HG02763 (cell line): ENCODE results near the gene MESP1.
"Not testable (repeated sequence)": the region's sequence is repeated elsewhere in the genome, so short reads cannot be mapped to it uniquely, and the experiment has no call there.

Source experiments
- ATAC-seq: cut with Tn5 transposase; IDR thresholded peaks from one replicate; pipeline ENCODE4 v1.9.1; 2021; ENCODE audit warnings: mild to moderate bottlenecking, moderate library complexity; ENCODE audit not compliant: unreplicated experiment

The MESP1 gene, protein sequence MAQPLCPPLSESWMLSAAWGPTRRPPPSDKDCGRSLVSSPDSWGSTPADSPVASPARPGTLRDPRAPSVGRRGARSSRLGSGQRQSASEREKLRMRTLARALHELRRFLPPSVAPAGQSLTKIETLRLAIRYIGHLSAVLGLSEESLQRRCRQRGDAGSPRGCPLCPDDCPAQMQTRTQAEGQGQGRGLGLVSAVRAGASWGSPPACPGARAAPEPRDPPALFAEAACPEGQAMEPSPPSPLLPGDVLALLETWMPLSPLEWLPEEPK

DNA sequence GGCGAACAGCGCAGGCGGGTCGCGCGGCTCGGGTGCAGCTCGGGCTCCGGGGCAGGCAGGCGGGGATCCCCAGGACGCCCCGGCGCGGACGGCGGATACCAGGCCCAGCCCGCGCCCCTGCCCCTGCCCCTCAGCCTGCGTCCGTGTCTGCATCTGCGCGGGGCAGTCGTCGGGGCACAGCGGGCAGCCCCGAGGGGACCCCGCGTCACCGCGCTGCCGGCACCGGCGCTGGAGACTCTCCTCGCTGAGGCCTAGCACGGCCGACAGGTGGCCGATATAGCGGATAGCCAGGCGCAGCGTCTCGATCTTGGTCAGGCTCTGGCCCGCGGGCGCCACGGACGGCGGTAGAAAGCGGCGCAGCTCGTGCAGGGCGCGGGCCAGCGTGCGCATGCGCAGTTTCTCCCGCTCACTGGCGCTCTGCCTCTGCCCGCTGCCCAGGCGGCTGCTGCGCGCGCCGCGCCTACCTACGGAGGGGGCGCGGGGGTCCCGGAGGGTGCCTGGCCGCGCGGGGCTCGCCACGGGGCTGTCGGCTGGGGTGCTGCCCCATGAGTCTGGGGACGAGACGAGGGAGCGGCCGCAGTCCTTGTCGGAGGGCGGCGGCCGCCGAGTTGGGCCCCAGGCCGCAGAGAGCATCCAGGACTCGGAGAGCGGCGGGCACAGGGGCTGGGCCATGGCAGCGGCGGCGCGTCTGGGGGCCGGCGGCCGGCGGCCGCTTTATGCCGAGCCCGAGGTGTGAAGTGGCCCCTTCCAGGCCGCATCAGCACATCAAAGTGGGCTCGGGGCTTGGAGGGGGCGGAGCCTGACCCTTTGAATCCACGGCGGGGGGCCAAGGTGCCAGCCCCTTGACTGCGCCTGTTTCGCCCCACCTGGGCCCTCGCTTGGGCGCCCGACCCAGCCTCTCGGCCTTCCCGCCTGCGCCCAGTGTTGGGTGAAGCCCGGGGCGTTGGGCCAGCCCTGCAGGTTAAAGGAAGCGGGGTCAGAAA lies at the start of gene MESP1:
Gene MESP1, minus strand, starts transcription at position 690 of the 983 bp plus-strand sequence. Its CDS starts 18 bp downstream, at position 672.
- peak; percentile 86 for ATAC-seq

DNA sequence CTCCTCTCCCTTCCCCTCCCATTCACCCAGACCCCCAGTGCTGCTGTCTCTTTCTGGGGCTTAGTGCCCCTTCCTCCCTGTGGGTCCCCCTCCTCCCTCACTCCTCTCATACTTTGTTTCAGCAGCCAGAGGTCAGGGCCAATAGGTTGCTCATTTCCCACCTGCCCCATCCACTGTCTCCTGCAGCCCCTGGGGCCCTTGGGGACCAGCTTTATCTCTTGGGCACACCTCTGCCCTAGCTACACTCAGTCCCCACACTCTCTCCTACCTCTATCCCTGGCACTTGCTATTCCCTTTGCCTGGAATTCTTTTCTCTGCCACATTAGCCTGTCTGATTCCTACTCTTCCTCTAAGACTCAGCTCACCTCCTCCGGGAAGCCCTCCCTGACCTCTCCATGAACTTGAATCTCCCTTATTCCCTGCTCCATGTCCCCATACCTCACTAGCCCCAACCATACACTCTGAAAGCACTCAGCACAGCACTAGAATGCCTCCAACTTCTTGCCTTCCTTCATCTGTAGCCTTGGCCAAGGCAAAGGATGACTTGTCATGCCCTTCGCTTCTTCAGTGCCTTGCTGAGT lies 49.0 kb upstream of the MESP1 start:
- no peak for ATAC-seq

DNA sequence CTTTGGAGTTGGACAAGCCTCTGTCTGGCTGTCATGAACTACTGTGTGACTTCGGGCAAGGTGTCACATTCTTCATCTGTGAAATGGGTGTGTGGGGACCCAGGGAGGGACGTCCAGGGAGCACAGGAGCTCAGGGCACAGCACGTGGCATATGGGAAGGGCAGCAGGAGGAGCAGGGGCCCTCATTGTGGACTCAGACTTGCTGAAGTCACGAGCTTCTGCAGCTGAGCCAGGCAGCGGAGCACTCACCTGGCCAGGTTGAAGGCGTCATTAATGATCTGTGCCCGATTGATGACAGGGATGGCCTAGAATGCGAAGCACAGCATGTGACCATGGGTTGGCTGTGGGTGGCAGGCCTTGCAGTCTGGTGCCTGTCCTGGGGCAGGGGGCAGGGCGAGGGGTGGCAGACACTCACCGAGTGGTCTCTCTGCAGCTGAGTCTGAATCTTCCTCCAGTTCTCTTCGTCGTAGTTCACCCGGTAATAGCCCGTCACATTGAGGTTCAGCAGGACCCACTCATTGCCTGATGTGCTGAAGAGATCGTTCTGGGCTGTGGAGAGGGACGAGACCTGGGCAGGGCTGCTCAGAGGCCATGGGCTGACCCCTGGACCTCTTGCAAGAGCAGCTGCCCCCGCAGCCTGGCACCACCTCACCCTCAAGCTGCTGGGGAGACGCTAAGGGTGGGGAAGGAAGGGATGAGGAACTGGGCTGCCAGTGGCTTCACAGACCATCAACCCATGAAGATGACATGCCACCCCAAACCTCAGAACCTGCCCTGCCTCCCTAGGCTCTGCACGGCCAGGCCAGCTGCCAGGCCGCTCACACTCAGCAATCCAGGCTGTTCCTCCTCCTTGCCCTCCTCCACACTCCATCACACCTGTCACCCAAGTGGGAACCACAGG lies 48.2 kb upstream of the MESP1 start:
- no peak for ATAC-seq

DNA sequence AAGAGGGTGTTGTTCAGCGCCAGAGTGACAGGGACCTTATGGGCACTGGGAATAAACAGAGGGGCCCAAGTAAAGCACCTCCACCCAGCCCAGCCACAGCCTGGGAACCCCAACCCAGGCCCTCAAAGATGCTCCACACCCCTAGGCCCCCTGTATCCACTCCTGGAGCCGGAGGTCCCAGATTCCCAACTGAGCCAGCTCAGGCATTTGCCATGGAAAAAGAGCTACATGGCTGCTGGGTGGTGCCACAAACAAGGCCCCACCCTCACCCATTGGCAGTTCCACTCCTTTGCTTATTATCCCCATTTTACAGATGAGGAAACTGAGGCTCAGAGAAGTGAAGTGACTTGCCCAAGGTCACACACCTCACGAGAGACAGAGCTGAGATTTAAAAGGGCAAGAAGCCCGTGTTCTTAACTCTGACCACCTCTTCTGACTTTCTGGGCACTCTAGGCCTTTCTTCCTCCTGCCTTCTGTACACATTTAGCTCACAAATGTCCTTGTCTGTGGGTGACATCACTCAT lies 46.7 kb upstream of the MESP1 start:
- no peak for ATAC-seq

DNA sequence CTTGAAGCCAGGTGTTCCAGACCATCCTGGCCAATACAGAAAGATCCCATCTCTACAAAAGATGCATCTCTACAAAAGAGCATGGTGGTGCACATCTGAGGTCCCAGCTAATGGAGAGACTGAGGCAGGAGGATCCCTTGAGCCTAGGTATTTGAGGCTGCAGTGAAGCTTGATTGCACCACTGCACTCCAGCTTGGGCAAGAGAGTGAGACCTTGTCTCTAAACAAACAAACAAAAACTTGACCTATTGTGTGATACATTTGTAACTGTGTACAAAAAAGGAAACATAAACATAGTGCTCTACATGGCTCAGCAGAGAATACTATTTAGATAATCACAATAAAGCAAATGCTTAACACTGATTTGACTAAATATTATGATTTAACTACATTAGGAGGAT lies 44.9 kb upstream of the MESP1 start:
- ATAC-seq: no peak

DNA sequence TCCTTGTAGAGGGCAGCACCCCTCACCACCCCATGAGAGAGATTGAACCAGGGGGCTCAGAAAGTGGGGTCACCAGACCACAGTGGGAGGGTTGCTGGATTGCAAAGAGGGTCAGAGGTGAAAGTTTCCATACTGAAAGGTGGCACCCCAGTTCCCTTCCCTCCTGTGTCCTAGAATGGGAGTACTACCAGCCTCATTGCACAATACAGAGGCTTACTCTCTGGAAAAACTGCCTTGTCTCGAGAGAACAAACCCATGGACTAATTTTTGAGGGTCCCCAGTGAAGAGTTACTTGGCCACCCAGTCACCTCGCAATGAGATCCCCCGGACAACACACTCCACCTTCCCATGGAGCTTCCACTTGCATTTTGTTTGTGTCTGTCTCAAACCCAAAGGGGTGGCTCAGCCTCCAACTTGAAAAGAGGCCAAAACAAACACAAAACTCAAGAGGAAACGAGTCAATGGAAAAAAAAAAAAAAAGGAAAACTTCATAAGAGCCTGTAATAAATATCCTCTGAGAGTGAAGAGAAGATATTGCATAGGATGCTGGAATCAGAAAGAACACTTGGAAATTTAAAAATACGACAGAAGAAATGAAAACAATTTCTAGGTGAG lies 43.7 kb upstream of the MESP1 start:
- no peak for ATAC-seq

DNA sequence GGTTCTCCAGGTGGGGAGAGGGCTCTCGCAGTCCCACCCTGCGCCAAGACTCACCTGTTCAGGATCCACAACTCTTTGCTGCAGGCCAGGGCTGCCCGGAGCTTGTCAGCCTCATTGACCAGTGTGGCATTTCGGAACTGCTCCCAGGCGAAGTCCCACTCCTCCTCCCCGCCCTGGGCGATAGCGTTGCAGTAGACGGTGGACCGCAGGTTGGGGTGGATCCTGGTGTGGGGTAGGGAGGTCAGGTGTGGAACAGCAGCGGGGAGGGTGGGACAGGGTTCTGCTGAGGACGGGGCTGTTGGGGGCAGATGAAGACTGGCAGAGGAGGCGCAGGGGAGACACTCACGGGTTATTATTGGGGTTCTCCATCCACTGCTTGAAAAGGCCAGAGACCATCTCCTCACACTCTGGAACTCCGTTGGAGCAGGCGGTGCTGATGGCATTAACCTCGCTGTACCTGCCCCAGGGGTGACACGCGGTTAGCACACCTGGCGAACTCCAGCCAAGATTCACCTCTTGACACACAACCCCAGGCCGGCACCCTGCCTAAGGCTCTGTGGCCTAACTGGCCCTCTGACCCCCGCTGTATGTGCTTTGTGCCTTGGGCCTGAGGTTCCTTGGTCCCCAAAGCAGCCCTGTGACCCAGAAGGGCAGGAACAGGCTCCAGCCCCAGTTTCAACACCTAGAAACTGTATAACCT lies 41.2 kb upstream of the MESP1 start:
- ATAC-seq: no peak

DNA sequence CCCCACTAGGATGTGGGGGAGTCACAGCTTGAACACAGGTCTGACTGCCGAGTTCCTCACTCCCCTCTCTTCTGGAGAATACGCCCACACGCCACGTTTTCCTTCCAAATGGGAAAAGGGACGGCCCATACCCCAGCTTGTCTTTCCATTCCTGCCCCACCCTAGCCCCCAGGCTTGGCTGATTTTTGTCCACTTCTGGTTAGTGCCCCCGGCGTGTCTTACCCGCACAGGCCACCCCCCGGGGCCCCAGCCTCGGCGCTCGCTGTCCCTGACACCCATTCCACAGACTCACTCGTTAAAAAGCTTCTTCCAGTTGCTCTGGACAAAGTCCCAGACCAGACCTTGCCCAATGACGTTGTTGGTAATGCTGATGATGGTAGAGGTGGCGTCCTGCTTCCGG lies 39.6 kb upstream of the MESP1 start:
- no peak for ATAC-seq

DNA sequence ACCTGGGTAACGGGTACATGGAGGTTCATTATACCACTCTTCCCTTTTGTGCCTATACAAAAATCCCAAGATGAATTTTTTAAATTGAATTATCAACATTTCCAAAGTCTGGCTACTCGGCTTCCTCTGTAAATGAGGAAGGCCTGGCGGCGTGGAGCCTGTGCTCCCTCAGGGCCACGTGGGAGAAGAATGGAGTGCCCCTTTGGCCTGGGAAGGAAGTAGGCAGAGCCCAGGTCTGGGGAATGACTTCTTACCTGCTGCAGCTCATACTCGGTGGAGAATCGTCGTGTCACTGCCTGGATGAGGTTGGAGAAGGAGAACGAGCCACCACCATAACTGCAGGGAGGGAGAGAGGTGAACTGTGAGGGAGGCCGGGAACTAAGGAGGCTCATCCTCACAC lies 39.2 kb upstream of the MESP1 start:
- no peak for ATAC-seq

DNA sequence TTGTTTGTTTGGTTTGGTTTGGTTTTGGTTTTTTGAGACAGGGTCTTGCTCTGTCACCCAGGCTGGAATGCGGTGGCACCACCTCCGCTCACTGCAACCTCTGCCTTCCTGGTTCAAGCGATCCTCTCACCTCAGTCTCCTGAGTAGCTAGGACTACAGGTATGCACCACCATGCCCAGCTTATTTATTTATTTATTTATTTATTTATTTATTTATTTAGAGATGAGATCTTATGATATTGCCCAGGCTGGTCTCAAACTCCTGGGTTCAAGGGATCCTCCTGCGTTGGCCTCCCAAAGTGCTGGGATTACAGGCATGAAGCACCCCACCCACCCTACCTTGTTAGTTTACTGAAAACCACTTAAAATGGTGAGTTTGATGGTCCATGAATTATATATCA lies 37.5 kb upstream of the MESP1 start:
- ATAC-seq: not testable (repeated sequence)

DNA sequence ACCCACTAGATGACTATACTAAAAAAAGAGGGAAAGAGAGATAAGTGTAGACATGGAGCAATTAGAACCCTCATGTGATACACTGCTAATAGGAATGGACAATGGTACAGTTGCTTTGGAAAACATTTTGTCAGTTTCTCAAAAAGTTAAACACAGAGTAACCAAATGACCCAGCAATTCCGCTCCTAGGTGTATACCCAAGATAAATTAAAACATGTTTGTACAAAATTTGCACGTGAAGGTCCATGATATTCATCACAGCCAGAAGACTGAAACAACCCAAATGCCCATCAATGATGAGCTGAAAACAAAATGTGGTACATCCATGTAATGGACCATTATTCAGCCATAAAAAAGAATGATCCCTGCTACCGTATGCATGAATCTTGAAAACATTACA lies 36.9 kb upstream of the MESP1 start:
- no peak for ATAC-seq

DNA sequence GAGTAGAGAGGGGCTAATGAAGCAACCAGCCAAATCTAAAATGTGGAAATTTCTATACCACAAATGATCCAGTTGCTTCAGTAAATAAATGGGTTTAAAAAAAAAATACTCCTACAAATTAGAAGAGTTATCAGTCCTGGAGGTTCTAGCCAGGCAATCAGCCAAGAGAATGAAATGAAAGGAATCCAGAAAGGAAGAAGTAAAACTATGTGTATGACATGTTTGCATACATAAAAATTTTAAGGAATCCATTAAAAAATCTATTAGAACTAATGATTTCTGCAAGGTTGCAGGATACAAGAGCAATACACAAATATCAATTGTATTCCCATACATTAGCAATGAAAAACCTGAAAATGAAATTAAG lies 34.7 kb upstream of the MESP1 start:
- ATAC-seq: no peak

DNA sequence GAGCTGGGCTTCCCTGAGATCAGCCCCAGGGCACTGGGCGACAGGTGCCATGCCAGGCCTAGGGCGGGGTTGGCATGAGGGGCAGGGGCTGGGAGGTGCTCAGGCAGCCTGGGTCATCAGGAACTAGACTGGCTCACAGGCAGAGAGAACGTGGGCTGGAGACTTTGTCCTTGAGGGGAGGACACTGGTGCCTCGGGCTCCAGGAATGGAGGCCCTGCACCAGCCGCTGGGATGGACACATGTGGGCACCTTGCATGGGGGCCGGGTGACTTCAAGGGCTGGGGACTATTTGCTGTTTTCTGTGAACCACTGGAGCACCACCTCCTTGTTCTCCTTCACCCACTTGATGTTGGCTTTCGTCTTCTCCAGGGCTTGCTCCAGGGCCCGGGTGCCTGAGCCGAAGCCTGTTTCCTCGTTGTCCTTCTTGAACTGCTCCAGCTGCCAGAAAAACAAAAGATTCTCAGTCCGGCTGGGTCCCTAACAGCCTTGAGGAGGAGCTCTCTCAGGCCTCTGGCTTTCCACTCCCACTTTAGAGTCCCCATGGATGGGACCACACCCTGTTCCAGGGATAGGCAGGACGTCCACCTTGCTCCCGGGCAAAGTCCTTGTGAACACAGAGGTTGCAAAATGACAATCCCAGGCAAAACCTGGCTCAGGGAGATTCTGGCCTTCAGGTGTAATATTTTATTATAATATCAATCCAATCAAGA lies 34.2 kb upstream of the MESP1 start:
- no peak for ATAC-seq

DNA sequence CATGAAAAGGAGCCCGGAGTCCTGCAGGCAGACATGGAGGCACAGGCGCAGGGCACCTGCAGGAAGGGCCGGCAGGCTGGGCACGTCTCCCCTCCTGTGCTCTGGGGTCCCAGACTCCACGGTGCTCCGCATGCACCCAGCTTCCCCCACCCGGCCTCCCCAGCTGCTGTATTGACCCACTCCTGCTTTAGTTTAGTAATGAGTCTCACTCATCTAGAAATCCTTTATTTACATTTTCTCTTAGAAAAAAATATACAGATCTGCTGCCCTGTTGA lies 33.6 kb upstream of the MESP1 start:
- no peak for ATAC-seq

DNA sequence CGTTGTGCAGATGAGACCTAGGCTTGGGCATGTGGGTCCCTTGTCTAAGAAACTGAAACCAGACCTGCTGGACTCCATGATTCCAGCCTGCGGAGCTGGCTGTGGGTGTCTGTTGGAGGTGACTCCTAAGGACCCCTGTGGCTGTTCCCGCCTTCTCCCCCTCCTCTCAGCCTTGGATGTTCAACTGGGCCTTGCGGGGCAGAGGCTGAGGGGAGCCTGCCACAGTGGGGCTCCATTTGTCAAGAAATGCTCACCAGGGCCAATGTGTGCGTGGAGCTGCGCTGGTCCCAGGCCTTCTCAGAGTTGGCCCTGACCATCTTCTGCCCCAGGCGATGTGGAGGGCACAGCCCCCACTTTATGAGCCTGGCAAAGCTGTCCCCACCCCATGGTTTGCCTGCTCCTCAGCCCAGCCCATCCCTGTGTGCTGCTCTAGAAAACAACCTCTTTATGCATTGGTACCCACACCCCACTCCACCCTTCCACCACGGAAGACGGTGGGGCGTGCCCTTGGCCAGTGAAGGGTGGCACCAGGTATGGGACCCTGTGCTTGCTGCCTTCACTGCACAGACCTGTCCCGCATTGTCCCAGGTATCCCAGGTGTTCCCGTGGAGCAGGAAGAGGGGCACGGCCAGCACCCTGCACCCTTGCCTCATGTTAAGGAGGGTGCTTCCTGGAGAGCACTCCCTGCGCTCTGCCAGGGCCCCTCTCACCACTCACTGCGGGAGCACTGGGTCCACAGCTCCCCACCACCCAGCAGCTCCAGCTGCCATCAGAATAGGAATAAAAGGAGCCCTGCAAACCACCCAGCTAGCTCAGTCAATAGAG lies 33.0 kb upstream of the MESP1 start:
- no peak for ATAC-seq

DNA sequence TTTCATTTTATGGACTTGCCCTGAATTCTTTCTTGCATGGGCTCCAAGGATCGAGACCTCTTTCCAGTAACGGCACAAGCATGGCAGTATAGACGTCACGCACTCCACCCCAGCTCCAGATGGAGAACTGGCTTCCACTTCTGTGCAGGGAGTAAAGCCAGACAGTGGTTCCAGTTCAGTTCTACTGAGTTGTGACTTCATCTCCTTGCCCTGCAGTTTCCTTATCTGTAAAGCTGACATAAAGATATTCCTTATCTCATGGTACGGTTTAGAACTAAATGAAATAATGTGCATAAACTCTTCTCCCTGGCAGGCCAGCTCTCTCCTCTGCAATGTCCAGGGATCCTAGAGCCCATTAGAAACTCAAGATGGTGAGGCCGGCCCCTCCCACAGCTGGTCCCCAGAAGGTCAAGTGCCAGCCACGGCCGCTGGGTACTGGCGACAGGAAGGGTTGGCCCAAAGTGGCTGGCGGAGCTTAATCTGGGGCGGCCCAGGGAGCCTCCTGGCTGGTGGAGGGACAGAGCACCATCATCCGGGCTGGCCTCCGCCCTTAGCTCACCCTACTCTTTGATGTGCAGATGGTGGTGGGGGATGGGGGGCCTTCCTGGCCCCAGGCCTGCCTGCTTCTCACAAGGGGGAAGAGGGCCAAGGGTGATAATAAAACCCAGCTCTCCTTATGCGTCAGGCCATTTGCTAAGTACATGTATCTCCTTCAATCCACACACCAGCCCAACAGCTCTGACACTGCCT lies 32.2 kb upstream of the MESP1 start:
- ATAC-seq: no peak

DNA sequence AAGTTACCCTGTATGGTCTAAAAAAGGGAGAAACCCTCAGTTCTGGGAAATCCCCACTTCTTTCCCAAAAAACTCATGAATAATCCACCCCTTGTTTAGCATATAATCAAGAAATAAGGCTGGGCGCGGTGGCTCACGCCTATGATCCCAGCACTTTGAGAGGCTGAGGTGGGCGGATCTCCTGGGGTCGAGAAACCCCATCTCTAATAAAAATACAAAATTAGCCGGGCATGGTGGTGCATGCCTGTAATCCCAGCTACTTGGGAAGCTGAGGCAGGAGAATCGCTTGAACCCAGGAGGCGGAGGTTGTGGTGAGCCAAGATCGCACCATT lies 31.5 kb upstream of the MESP1 start:
- not testable (repeated sequence) for ATAC-seq
